WTC11 (cell line): ENCODE data around the gene FAM72A.

Experiments used
- CREM ChIP-seq: sonication (generic); formaldehyde crosslinking; IDR thresholded peaks from 2 replicates; pipeline ENCODE4 v1.8.1; 2022; ENCODE audit warnings: mild to moderate bottlenecking, missing genetic modification reagents, moderate library complexity
- EMX1 ChIP-seq: fragments of 250-450 bp; sonication (Bioruptor Pico); IDR thresholded peaks from 2 replicates; pipeline ENCODE4 v1.8.0; 2021; ENCODE audit warnings: mild to moderate bottlenecking
- FOXK1 ChIP-seq: sonication (generic); formaldehyde crosslinking; IDR thresholded peaks from 2 replicates; pipeline ENCODE4 v1.8.0; 2022; ENCODE audit warnings: mild to moderate bottlenecking, moderate library complexity, missing genetic modification reagents
- GRHL2 ChIP-seq: fragments of 250-450 bp; sonication (Bioruptor Pico); IDR thresholded peaks from 2 replicates; pipeline ENCODE4 v1.8.0; 2022; ENCODE audit warnings: mild to moderate bottlenecking, moderate library complexity; ENCODE audit not compliant: insufficient replicate concordance, severe bottlenecking
- MYBL2 ChIP-seq: sonication (generic); formaldehyde crosslinking; IDR thresholded peaks from 2 replicates; pipeline ENCODE4 v1.8.1; 2023; ENCODE audit warnings: mild to moderate bottlenecking, moderate library complexity, missing genetic modification reagents
- NFYB ChIP-seq: sonication (generic); formaldehyde crosslinking; conservative IDR thresholded peaks from 2 replicates; pipeline ENCODE4 v1.8.0; 2022; ENCODE audit warnings: low read depth, missing genetic modification reagents
- SMAD3 ChIP-seq: sonication (generic); formaldehyde crosslinking; IDR thresholded peaks from 2 replicates; pipeline ENCODE4 v1.8.0; 2022; ENCODE audit warnings: missing genetic modification reagents, mild to moderate bottlenecking, borderline replicate concordance
- TP53 ChIP-seq: sonication (generic); formaldehyde crosslinking; IDR thresholded peaks from 2 replicates; pipeline ENCODE4 v1.8.1; 2023; ENCODE audit warnings: mild to moderate bottlenecking, missing genetic modification reagents
- ZBTB21 ChIP-seq: sonication (generic); formaldehyde crosslinking; IDR thresholded peaks from 2 replicates; pipeline ENCODE4 v1.8.1; 2023; ENCODE audit warnings: mild to moderate bottlenecking, missing genetic modification reagents, borderline replicate concordance
- TF ChIP-seq, protein P1 (sequence below): fragments of 200-600 bp; IDR thresholded peaks from 2 replicates; pipeline ENCODE4 v1.8.0; 2022; ENCODE audit warnings: antibody characterized with exemption
- TF ChIP-seq, protein P2 (sequence below): sonication (generic); formaldehyde crosslinking; IDR thresholded peaks from 2 replicates; pipeline ENCODE4 v1.8.0; 2022; ENCODE audit warnings: mild to moderate bottlenecking, missing genetic modification reagents
- TF ChIP-seq, protein P3 (sequence below): sonication (generic); formaldehyde crosslinking; IDR thresholded peaks from 2 replicates; pipeline ENCODE4 v1.8.0; 2022; ENCODE audit warnings: mild to moderate bottlenecking, missing genetic modification reagents
- TF ChIP-seq, protein P4 (sequence below): fragments of 250-450 bp; sonication (Bioruptor Pico); IDR thresholded peaks from 2 replicates; pipeline ENCODE4 v2.1.2; 2022; ENCODE audit warnings: mild to moderate bottlenecking, moderate library complexity
- TF ChIP-seq, protein P5 (sequence below): sonication (generic); formaldehyde crosslinking; IDR thresholded peaks from 2 replicates; pipeline ENCODE4 v1.8.1; 2022; ENCODE audit warnings: low read depth, missing genetic modification reagents, borderline replicate concordance

DNA sequence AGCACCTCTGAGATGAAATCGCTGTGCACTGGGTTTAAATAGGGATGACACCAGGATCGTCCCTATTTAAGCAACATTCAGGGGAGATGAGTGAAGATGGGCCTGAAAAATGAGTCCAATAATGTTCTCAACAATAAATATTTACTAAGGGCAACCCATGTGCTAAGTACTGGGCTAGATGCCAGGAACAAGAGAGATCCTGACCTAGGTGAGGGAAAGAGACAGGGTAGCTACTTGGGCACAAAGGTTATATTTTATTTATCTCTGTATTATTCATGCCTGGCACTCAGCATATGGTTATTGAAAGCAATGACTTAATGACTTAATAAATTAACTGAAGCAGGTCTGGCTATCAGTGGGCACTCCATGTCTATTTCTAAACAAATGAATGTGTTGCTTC is 58.0 kb downstream of the FAM72A start:
- TF ChIP-seq, protein P1, sequence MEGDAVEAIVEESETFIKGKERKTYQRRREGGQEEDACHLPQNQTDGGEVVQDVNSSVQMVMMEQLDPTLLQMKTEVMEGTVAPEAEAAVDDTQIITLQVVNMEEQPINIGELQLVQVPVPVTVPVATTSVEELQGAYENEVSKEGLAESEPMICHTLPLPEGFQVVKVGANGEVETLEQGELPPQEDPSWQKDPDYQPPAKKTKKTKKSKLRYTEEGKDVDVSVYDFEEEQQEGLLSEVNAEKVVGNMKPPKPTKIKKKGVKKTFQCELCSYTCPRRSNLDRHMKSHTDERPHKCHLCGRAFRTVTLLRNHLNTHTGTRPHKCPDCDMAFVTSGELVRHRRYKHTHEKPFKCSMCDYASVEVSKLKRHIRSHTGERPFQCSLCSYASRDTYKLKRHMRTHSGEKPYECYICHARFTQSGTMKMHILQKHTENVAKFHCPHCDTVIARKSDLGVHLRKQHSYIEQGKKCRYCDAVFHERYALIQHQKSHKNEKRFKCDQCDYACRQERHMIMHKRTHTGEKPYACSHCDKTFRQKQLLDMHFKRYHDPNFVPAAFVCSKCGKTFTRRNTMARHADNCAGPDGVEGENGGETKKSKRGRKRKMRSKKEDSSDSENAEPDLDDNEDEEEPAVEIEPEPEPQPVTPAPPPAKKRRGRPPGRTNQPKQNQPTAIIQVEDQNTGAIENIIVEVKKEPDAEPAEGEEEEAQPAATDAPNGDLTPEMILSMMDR, result no peak
- TF ChIP-seq GRHL2 (CRISPR knock-in tag), result no peak
- TF ChIP-seq, protein P2, sequence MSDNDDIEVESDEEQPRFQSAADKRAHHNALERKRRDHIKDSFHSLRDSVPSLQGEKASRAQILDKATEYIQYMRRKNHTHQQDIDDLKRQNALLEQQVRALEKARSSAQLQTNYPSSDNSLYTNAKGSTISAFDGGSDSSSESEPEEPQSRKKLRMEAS (CRISPR knock-in tag), result no peak
- TF ChIP-seq SMAD3, result no peak
- TF ChIP-seq, protein P3, sequence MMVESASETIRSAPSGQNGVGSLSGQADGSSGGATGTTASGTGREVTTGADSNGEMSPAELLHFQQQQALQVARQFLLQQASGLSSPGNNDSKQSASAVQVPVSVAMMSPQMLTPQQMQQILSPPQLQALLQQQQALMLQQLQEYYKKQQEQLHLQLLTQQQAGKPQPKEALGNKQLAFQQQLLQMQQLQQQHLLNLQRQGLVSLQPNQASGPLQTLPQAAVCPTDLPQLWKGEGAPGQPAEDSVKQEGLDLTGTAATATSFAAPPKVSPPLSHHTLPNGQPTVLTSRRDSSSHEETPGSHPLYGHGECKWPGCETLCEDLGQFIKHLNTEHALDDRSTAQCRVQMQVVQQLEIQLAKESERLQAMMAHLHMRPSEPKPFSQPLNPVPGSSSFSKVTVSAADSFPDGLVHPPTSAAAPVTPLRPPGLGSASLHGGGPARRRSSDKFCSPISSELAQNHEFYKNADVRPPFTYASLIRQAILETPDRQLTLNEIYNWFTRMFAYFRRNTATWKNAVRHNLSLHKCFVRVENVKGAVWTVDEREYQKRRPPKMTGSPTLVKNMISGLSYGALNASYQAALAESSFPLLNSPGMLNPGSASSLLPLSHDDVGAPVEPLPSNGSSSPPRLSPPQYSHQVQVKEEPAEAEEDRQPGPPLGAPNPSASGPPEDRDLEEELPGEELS (CRISPR knock-in tag), result no peak
- no peak for TF ChIP-seq EMX1 (CRISPR knock-in tag)
- TF ChIP-seq, protein P4, sequence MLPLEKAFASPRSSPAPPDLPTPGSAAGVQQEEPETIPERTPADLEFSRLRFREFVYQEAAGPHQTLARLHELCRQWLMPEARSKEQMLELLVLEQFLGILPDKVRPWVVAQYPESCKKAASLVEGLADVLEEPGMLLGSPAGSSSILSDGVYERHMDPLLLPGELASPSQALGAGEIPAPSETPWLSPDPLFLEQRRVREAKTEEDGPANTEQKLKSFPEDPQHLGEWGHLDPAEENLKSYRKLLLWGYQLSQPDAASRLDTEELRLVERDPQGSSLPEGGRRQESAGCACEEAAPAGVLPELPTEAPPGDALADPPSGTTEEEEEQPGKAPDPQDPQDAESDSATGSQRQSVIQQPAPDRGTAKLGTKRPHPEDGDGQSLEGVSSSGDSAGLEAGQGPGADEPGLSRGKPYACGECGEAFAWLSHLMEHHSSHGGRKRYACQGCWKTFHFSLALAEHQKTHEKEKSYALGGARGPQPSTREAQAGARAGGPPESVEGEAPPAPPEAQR (CRISPR knock-in tag), result no peak
- no peak for TF ChIP-seq FOXK1 (CRISPR knock-in tag)
- TF ChIP-seq, protein P5, sequence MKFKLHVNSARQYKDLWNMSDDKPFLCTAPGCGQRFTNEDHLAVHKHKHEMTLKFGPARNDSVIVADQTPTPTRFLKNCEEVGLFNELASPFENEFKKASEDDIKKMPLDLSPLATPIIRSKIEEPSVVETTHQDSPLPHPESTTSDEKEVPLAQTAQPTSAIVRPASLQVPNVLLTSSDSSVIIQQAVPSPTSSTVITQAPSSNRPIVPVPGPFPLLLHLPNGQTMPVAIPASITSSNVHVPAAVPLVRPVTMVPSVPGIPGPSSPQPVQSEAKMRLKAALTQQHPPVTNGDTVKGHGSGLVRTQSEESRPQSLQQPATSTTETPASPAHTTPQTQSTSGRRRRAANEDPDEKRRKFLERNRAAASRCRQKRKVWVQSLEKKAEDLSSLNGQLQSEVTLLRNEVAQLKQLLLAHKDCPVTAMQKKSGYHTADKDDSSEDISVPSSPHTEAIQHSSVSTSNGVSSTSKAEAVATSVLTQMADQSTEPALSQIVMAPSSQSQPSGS (CRISPR knock-in tag), result no peak
- no peak for TF ChIP-seq CREM (CRISPR knock-in tag)
- no peak for TF ChIP-seq ZBTB21 (CRISPR knock-in tag)
- TF ChIP-seq TP53, result no peak
- no peak for TF ChIP-seq MYBL2
- no peak for TF ChIP-seq NFYB (CRISPR knock-in tag)
